DOHH2 (cell line): ENCODE results near the gene ANO9.

Source experiments
- H3F3A ChIP-seq: fragments of 200-600 bp; sonication (generic), shearing (Covaris generic); 2 replicates; pipeline ENCODE4 v1.6.0; 2016; ENCODE audit warnings: antibody characterized with exemption, mild to moderate bottlenecking; ENCODE audit not compliant: control insufficient read depth, insufficient read depth
- H3K27ac ChIP-seq: fragments of 200-600 bp; sonication (generic); 2 replicates; pipeline ENCODE4 v1.5.1; 2014; ENCODE audit warnings: low read depth, mild to moderate bottlenecking, low read length, moderate library complexity
- H3K27me3 ChIP-seq: fragments of 200-600 bp; sonication (generic); 2 replicates; pipeline ENCODE4 v1.6.1; 2014; ENCODE audit warnings: mild to moderate bottlenecking, low read length, mixed read lengths; ENCODE audit not compliant: control insufficient read depth
- H3K36me3 ChIP-seq: fragments of 200-600 bp; sonication (generic); 2 replicates; pipeline ENCODE4 v1.6.1; 2014; ENCODE audit warnings: mild to moderate bottlenecking, low read length, moderate library complexity, mixed read lengths; ENCODE audit not compliant: control insufficient read depth
- H3K4me1 ChIP-seq: fragments of 200-600 bp; sonication (generic); 2 replicates; pipeline ENCODE4 v1.6.1; 2014; ENCODE audit warnings: mild to moderate bottlenecking, low read length, mixed read lengths; ENCODE audit not compliant: control insufficient read depth
- H3K4me2 ChIP-seq: fragments of 200-600 bp; sonication (generic); 2 replicates; pipeline ENCODE4 v1.6.0; 2014; ENCODE audit warnings: mild to moderate bottlenecking, low read length, moderate library complexity
- H3K4me3 ChIP-seq: fragments of 200-600 bp; sonication (generic); 2 replicates; pipeline ENCODE4 v1.5.1; 2014; ENCODE audit warnings: mild to moderate bottlenecking, low read length, mixed read lengths
- H3K79me2 ChIP-seq: fragments of 200-600 bp; sonication (generic); 2 replicates; pipeline ENCODE4 v1.6.1; 2014; ENCODE audit warnings: mild to moderate bottlenecking, low read length, mixed read lengths; ENCODE audit not compliant: control insufficient read depth
- H3K9me2 ChIP-seq: fragments of 200-600 bp; sonication (generic); replicated peaks from 2 replicates; pipeline ENCODE4 v1.6.1; 2014; ENCODE audit warnings: mild to moderate bottlenecking, low read length, mixed read lengths; ENCODE audit not compliant: control insufficient read depth
- H3K9me3 ChIP-seq: fragments of 200-600 bp; sonication (generic); 2 replicates; pipeline ENCODE4 v1.6.1; 2014; ENCODE audit warnings: antibody characterized with exemption, low read length, mixed read lengths; ENCODE audit not compliant: control insufficient read depth, insufficient read depth
- H4K20me1 ChIP-seq: fragments of 200-600 bp; sonication (generic); 2 replicates; pipeline ENCODE4 v1.6.0; 2014; ENCODE audit warnings: low read depth, mild to moderate bottlenecking, antibody characterized with exemption, low read length, moderate library complexity; ENCODE audit not compliant: control insufficient read depth, insufficient read depth
- CTCF ChIP-seq: fragments of 200-600 bp; sonication (generic); IDR thresholded peaks from one replicate; pipeline ENCODE4 v1.5.1; 2014; ENCODE audit warnings: antibody characterized with exemption, mild to moderate bottlenecking, low read depth, low read length; ENCODE audit not compliant: poor library complexity, severe bottlenecking
- EZH2phosphoT487 ChIP-seq: fragments of 200-600 bp; sonication (generic); IDR thresholded peaks from 2 replicates; pipeline ENCODE4 v1.6.1; 2017; ENCODE audit warnings: borderline replicate concordance, mild to moderate bottlenecking, antibody characterized with exemption, low read length, moderate library complexity, mixed read lengths

Gene ANO9

DNA sequence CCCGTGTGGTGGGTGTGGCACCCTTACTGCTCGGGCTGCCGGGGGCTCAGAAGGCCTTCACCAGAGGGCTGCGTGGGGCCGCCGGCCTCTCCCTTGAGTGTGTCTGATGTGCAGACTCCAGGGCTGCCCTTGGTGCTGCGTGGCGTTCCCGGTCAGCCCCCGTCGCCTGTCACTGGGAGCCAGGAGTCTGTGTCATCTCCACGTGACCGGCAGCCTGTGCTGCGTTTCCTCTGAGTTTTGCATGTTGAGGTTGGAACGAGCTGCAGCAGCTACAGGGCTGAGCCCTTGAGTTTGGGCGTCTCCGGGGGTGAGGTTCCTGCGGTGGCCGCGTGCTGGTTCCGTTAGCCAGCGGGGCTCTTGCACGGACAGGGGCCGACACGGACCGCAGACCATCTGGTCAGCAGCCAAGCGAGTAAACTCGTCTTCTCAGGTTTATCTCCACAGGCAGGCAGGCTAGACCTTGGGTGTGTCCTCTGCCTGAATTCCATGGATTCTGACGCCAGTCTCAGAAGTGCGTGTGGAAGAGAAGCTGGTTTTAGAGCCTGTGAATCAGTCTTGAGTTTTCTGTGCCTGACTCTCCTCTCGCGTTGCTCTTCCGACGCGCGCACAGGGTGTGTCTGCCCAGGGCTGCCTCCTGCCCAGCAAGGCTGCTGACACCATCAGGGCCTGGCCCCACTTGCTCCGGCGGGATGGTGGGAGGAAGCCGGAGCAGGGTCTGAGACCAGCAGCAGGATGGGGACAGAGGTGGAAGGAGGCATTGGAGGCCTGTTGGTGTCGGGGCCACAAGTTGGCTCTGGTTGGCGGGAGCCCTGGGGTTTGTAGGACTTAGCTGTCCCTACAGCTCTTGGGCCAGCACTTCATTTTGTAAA is 18.8 kb upstream of the ANO9 start:
- no peaks in the 10 kb centered on the region for H3K9me3 ChIP-seq
- peaks cover 36% of the 10 kb centered on the region for H3K36me3 ChIP-seq
- H3K4me1 ChIP-seq: peaks cover 9% of the 10 kb centered on the region
- no peaks in the 10 kb centered on the region for H4K20me1 ChIP-seq
- no peaks in the 10 kb centered on the region for H3F3A ChIP-seq
- TF ChIP-seq CTCF (no peak), EZH2phosphoT487 (no peak)
- H3K27ac ChIP-seq: no peak overlapping the region
- H3K9me2 ChIP-seq: no peaks in the 10 kb centered on the region
- H3K4me3 ChIP-seq: no peak overlapping the region
- H3K79me2 ChIP-seq: peaks cover 25% of the 10 kb centered on the region
- H3K27me3 ChIP-seq: no peaks in the 10 kb centered on the region
- H3K4me2 ChIP-seq: no peak overlapping the region

DNA sequence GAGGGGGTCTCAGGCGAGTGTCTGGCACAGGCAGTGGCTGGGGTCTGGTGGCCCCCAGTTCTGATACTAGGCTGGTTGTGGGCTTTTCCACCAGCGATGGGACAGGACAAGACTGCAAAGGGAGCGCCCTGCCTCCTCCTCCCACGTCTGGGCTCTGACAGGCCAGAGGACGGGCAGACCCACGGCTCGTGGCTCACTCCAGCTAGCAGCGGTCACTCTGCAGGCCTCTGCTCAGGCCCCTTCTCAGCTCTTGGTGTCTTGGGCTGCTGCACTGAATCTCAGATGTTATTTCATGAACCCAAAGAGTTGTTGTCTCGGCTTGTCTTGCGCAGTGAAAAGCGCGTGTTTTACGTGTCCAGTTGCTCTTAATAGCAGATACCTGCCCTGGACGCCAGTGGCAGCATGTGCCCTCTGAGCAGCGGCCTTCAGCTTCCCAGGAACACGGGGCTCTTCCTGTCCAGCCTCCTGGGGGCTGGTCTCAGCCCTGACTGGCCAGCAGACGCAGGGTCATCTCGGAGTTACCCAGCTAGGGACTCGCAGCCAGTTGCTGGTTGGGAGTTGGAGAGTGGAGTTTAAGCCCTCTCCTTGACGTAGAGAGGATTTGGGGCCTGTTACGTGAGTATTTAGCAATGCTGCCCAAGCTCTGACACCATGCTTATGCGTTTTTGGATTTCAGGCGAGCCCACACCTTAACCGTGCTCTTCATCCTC is 17.9 kb upstream of the ANO9 start:
- Histone ChIP-seq H3K27me3 (no peaks in the 10 kb centered on the region), H3F3A (no peaks in the 10 kb centered on the region), H4K20me1 (no peaks in the 10 kb centered on the region), H3K9me3 (no peaks in the 10 kb centered on the region), H3K4me2 (no peak overlapping the region), H3K4me3 (no peak overlapping the region), H3K4me1 (peaks cover 9% of the 10 kb centered on the region), H3K79me2 (peaks cover 34% of the 10 kb centered on the region), H3K27ac (no peak overlapping the region), H3K9me2 (no peaks in the 10 kb centered on the region), H3K36me3 (peaks cover 34% of the 10 kb centered on the region)
- no peak for TF ChIP-seq CTCF
- TF ChIP-seq EZH2phosphoT487: no peak

DNA sequence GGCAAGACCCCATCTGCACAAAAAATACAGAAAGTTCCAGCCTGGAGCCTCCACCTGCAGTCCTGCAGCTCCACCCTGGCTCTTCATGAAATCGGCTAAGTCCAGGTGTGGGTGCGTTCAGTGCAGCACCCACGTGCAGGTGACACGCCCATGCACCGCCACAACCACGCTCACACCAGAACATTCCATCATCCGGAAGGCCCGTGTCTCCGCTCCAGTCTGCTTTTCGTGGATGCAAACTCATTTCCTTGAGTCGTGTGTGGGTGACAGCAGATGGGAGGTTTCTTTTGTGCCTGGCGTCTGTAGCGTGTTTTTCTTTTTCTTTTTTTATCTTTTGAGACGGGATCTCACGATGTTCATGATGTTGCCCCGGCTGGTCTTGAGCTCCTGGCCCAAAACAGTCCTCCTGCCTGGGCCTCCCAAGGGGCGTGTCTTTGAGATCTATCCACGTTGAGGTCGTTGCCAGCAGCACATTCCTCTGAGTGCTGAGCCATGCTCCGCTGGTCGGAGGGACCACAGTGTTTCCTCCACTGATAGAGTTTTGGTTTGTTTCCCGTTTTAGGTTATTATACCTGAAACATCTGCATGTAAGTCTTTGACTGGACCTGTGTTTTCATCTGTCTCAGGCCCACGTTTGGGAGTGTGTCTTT is 15.4 kb upstream of the ANO9 start:
- Histone ChIP-seq H3K27me3 (no peaks in the 10 kb centered on the region), H4K20me1 (no peaks in the 10 kb centered on the region), H3K4me1 (peaks cover 13% of the 10 kb centered on the region), H3K4me3 (no peak overlapping the region), H3K9me2 (no peaks in the 10 kb centered on the region), H3K36me3 (peaks cover 49% of the 10 kb centered on the region), H3K9me3 (no peaks in the 10 kb centered on the region), H3K4me2 (no peak overlapping the region), H3K79me2 (peaks cover 54% of the 10 kb centered on the region), H3F3A (no peaks in the 10 kb centered on the region), H3K27ac (no peak overlapping the region)
- no peak for TF ChIP-seq CTCF
- TF ChIP-seq EZH2phosphoT487: no peak
